ENCODE results near the gene TRIM24. TPM values are rescaled to one million over a fixed set of nuclear protein-coding genes. Genes with fewer than 3 reads are reported as not detected.
"Not testable (repeated sequence)": the region's sequence is repeated elsewhere in the genome, so short reads cannot be mapped to it uniquely, and the experiment has no call there.

TRIM24 gene
- total RNA-seq, 2 donors from 2014 or later = 16.2 to 18.1 TPM

DNA sequence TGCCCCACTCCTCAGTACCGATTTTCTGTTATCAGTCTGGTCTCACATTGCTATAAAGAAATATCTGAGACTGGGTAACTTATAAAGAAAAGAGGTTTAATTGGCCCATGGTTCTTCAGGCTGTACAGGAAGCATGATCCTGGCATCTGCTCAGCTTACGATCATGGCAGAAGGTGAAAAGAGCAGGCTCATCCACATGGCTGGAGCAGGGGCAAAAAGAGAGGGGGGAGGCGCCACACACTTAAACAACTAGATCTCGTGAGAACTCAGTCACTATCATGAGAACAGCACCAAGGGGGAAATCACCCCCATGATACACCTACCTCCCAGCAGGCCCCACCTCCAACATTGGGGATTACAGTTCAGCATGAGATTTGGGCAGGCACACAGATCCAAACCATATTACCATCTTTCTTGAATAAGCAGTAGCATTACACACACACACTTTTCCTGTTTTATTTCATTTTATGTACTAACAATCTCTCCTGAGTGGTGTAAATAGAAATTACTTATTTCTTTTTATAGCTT is 53.3 kb downstream of the TRIM24 start:
- no peak for DNase-seq
- Mint-ChIP-seq H3K36me3 (ENCODE audit: insufficient read depth in 2 of 2) (peaks cover 20 to 47% of the 10 kb centered on the region in 2 donors), H3K4me3 (no peak overlapping the region), H3K27me3 (ENCODE audit: low read depth) (no peaks in the 10 kb centered on the region), H3K27ac (no peak overlapping the region), H3K4me1 (ENCODE audit: low read depth) (no peaks in the 10 kb centered on the region), H3K9me3 (peaks cover 0 to 2% of the 10 kb centered on the region in 2 donors)
- ATAC-seq (replicated peaks in 1 of 2) = no peak

DNA sequence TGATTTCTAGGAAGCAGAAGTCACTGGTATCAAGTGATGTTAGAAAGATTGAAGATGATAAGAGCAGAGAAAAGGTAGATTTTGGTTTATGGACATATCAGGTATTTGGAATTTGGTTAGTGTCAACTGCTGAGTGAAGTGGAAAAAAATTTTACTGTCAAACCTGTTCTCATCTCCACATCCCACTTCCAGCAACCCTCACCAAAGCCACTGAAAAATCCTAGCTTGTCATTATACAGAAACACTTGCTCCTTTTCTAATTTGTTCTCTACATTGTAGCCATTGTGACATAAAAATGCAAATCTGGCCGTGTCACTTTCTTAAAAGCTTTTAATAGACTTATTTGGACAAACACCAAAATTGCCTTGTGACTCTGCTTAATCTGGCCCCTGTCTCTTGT is 54.0 kb downstream of the TRIM24 start:
- Mint-ChIP-seq H3K4me3 (no peak overlapping the region), H3K27ac (no peak overlapping the region), H3K4me1 (ENCODE audit: low read depth) (no peaks in the 10 kb centered on the region), H3K36me3 (ENCODE audit: insufficient read depth in 2 of 2) (peaks cover 21 to 52% of the 10 kb centered on the region in 2 donors), H3K27me3 (ENCODE audit: low read depth) (no peaks in the 10 kb centered on the region), H3K9me3 (peaks cover 0 to 2% of the 10 kb centered on the region in 2 donors)
- no peak for DNase-seq
- no peak for ATAC-seq (replicated peaks in 1 of 2)

DNA sequence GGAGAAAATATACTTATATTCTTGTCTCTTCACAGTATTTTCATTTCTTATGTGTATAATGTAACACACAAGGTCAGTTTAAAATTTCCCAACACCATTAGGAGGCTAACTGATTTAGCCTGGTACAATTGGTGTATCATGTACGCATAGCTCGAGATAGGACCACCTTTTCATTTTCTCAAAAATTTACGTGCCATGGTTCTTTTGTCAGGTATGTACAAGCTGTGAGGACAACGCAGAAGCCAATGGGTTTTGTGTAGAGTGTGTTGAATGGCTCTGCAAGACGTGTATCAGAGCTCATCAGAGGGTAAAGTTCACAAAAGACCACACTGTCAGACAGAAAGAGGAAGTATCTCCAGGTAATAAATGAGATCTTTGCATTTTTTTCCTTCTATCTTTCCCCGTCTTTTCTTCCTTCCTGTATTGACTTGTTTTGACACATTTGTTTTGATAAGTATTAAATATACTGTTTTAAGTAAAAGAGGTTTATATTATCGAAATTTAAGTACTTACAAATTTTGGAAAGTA is 55.0 kb downstream of the TRIM24 start:
- ATAC-seq (replicated peaks in 1 of 2) (no peak), DNase-seq (no peak)
- Mint-ChIP-seq H3K9me3 (peaks cover 0 to 2% of the 10 kb centered on the region in 2 donors), H3K27ac (peak overlapping the region; percentile 36), H3K4me3 (no peak overlapping the region), H3K4me1 (ENCODE audit: low read depth) (no peaks in the 10 kb centered on the region), H3K27me3 (ENCODE audit: low read depth) (no peaks in the 10 kb centered on the region), H3K36me3 (ENCODE audit: insufficient read depth in 2 of 2) (peaks cover 26 to 52% of the 10 kb centered on the region in 2 donors)

DNA sequence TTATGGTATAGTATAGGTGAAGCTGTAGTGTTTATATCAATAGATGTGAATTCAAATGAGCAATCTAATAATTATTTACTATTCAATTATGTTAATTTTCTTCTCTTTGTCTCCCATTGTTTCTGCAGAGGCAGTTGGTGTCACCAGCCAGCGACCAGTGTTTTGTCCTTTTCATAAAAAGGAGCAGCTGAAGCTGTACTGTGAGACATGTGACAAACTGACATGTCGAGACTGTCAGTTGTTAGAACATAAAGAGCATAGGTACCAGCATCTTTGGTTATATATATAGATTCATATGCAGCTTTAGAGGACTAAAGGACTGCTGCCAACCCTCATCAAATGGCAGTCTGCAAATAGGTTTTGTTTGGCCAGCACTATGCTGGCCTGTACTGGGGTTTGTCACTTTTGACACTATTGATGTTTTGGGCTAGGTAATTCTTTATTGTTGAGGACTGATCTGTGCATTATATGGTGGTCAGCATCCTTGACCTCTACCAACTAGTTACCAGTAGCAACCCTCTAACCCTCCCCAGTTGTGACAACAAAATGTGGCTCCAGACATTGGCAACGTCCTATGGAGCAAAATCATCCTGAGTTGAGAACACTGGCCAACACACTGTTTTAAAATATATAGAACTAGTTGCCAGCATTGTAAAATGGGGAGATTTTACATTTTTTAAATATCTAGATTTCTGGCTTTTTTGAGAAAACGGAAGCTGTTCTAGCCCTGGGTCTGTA is 59.2 kb downstream of the TRIM24 start:
- Mint-ChIP-seq H3K4me1 (ENCODE audit: low read depth) (no peaks in the 10 kb centered on the region), H3K27me3 (ENCODE audit: low read depth) (no peaks in the 10 kb centered on the region), H3K27ac (no peak overlapping the region), H3K9me3 (peaks cover 0 to 3% of the 10 kb centered on the region in 2 donors), H3K36me3 (ENCODE audit: insufficient read depth in 2 of 2) (peaks cover 18 to 46% of the 10 kb centered on the region in 2 donors), H3K4me3 (no peak overlapping the region)
- DNase-seq (no peak), ATAC-seq (replicated peaks in 1 of 2) (no peak)

DNA sequence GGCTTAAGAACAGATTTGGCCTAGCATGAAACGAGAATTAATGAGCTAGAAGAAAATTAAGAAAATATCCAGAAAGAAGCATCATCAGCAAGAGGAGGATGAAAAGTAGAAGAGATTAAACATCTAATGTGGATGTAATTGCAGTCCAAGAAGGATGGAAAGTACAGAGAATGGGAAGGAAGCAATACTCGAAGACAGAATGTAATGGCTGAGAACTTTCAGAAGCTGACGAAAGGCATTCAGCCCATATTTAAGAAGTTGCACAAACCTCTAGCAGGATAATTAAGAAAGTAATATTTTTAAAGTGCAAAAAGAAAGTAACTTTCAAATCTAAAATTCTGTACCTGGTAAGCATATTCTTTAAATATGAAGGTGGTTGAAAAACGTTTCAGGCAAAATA is 60.7 kb downstream of the TRIM24 start:
- Mint-ChIP-seq H3K9me3 (peaks cover 0 to 5% of the 10 kb centered on the region in 2 donors), H3K4me1 (ENCODE audit: low read depth) (no peaks in the 10 kb centered on the region), H3K27me3 (ENCODE audit: low read depth) (no peaks in the 10 kb centered on the region), H3K36me3 (ENCODE audit: insufficient read depth in 2 of 2) (peaks cover 17 to 40% of the 10 kb centered on the region in 2 donors), H3K27ac (peak overlapping the region; percentile 14), H3K4me3 (no peak overlapping the region)
- ATAC-seq (replicated peaks in 1 of 2) (no peak), DNase-seq (no peak)

DNA sequence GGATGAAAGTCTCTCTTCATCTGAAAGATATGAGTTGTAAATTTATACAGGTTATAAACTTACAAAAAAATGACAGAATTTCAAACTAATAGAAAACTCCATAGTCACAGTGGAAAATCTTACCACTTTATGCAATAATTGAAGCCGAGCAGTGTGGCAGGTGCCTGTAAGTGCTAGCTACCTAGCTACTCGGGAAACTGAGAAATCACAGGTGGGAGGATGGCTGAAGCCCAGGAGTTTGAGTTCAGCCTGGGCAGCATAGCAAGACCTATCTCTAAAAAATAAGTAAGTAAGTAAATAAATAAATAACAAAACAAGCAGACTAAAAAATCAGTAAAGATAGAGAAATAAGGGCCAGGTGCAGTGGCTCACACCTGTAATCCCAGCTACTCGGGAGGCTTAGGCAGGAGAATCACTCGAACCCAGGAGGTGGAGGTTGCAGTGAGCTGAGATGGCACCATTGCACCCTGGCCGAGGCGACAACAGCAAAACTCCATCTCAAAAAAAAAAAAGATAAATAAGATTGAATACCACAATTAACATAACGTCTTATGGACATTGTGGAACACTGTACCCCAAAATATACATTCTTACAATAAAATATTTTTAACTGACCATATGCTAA is 61.9 kb downstream of the TRIM24 start:
- Mint-ChIP-seq H3K27ac (no peak overlapping the region), H3K4me3 (no peak overlapping the region), H3K4me1 (ENCODE audit: low read depth) (no peaks in the 10 kb centered on the region), H3K36me3 (ENCODE audit: insufficient read depth in 2 of 2) (peaks cover 18 to 47% of the 10 kb centered on the region in 2 donors), H3K9me3 (peaks cover 0 to 7% of the 10 kb centered on the region in 2 donors), H3K27me3 (ENCODE audit: low read depth) (no peaks in the 10 kb centered on the region)
- ATAC-seq (replicated peaks in 1 of 2) (no peak), DNase-seq (no peak)

DNA sequence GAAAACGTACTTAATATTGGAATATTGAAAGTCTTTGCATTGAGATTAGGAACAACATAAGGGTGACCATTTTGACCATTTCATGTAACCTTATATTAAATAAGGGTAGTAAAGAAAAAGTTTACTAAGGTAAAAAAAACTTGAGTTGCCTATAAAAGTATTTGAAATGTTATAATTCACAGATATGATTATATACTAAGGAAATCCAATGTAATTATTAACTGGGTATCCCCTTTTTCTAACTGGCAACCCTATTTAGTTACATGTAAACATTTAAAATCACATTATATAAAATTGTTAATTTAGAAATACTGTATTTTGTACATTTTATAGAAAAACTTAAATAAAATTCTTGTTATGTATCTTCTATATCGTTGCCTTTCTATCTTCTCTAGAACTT is 64.2 kb downstream of the TRIM24 start:
- Mint-ChIP-seq H3K27me3 (ENCODE audit: low read depth) (no peaks in the 10 kb centered on the region), H3K9me3 (peaks cover 3 to 13% of the 10 kb centered on the region in 2 donors), H3K4me3 (no peak overlapping the region), H3K4me1 (ENCODE audit: low read depth) (no peaks in the 10 kb centered on the region), H3K36me3 (ENCODE audit: insufficient read depth in 2 of 2) (peaks cover 22 to 50% of the 10 kb centered on the region in 2 donors), H3K27ac (no peak overlapping the region)
- ATAC-seq (replicated peaks in 1 of 2) = no peak
- no peak for DNase-seq

DNA sequence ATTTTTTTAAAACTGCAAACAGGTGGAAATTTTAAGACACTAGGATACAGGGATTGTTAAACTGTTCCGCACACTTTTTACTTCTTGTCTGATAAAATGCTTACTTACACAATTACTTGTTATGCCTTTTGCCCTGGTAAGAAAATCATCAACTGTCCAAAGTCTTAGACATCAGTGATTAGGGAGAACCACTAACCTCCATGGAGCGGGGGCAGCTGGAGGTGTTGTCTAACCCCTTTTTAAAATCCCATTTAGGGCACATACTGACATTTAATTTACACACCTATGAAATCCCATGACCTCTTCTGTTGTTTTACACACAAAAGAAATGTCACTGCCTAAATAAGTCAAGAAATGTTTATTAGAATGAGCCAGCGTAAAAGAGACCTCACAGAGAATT is 65.7 kb downstream of the TRIM24 start:
- Mint-ChIP-seq H3K4me1 (ENCODE audit: low read depth) (no peaks in the 10 kb centered on the region), H3K9me3 (peaks cover 3 to 10% of the 10 kb centered on the region in 2 donors), H3K36me3 (ENCODE audit: insufficient read depth in 2 of 2) (peaks cover 13 to 44% of the 10 kb centered on the region in 2 donors), H3K4me3 (no peak overlapping the region), H3K27me3 (ENCODE audit: low read depth) (no peaks in the 10 kb centered on the region), H3K27ac (no peak overlapping the region)
- no peak for ATAC-seq (replicated peaks in 1 of 2)
- DNase-seq = no peak

DNA sequence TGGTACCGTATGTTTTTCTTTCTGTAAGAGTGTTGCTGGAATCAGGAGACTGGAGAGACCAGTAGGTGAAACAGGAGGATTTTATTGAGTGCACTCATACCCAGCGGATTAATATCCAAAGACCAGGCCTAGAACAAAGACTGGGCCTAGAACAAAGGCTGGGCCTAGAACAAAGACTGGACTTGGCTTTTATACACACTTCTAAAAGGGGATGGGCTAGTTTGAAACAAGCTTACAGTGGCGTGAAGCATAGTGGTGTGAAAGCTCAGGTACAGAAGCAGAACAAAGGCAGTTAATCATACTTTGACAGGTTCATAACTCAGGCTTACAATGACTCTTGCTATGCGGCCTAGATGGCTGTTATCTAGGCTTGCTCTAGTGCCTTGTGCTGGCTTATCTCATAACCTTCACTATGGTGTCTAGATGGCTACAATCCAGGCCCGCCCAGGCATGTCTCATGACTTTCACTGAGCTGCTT is 67.7 kb downstream of the TRIM24 start:
- Mint-ChIP-seq H3K36me3 (ENCODE audit: insufficient read depth in 2 of 2) (peaks cover 17 to 39% of the 10 kb centered on the region in 2 donors), H3K9me3 (peaks cover 3 to 10% of the 10 kb centered on the region in 2 donors), H3K27ac (no peak overlapping the region)

DNA sequence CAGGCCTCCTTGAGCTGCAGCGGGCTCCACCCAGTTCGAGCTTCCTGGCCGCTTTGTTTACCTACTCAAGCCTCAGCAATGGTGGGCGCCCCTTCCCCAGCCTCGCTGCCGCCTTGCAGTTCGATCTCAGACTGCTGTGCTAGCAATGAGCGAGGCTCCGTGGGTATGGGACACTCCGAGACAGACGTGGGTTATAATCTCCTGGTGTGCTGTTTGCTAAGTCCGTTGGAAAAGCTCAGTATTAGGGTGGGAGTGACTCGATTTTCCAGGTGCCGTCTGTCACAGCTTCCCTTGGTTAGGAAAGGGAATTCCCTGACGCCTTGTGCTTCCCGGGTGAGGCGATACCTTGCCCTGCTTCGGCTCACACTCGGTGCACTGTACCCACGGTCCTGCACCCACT is 76.8 kb downstream of the TRIM24 start:
- H3K36me3 Mint-ChIP-seq (ENCODE audit: insufficient read depth in 2 of 2) = peaks cover 12 to 33% of the 10 kb centered on the region in 2 donors
- not testable (repeated sequence) for H3K9me3 Mint-ChIP-seq; DNase-seq; H3K27me3 Mint-ChIP-seq (ENCODE audit: low read depth); H3K27ac Mint-ChIP-seq; H3K4me1 Mint-ChIP-seq (ENCODE audit: low read depth); ATAC-seq (replicated peaks in 1 of 2); H3K4me3 Mint-ChIP-seq

More for the DNA sequence above, 67.7 kb downstream of the TRIM24 start:
- Mint-ChIP-seq H3K4me1 (ENCODE audit: low read depth) (no peaks in the 10 kb centered on the region), H3K4me3 (no peak overlapping the region), H3K27me3 (ENCODE audit: low read depth) (no peaks in the 10 kb centered on the region)
- peak in 1 of 2 donors; percentile 7 for DNase-seq
- ATAC-seq (replicated peaks in 1 of 2) = no peak

DNA sequence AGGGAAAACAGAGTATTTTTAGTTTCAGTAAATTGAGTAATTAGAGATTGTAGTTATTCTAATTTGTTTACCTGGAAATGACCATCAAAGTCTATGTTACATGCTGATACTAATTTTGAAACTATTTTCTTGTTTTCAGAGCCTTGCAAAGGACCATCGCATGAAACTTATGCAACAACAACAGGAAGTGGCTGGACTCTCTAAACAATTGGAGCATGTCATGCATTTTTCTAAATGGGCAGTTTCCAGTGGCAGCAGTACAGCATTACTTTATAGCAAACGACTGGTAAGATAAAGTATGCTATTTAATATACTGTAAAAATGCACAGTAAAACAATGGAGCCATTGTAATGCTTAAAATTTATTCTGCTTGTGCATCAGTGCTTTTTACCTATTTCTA is 78.5 kb downstream of the TRIM24 start:
- Mint-ChIP-seq H3K27ac (no peak overlapping the region), H3K27me3 (ENCODE audit: low read depth) (no peaks in the 10 kb centered on the region)

DNA sequence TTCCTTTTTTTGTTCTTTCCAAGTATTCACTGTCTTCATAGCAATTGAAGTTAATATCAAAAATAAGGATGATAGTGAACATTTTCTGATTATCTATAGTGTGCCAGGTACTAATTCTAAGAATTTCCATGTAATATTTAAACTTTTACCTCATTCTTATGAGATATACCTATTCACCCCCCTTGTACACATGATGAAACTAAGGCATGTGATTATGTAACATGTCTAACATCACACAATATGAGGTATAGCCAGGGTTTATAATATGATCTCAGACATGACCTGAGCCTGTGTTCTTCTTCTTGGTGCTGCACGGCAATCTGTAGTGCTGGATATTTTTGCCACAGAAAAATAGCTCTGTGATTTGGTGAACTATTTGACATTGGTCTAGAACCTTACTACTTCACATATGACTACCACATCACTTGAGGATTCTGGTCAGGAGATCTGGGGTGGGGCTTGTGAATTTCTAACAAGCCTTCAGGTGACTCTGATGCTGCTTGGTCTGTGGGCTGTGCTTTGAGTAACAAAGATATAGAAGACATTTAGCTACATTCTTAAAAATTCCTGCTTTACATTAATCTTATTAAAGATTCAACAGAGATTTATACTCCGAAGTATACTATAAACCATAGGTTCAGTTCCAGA is 79.1 kb downstream of the TRIM24 start:
- no peaks in the 10 kb centered on the region for H3K27me3 Mint-ChIP-seq (ENCODE audit: low read depth)
- H3K9me3 Mint-ChIP-seq = peaks cover 0 to 2% of the 10 kb centered on the region in 2 donors
- DNase-seq (no peak), ATAC-seq (replicated peaks in 1 of 2) (no peak)
- peaks cover 11 to 38% of the 10 kb centered on the region in 2 donors for H3K36me3 Mint-ChIP-seq (ENCODE audit: insufficient read depth in 2 of 2)
- H3K27ac Mint-ChIP-seq = no peak overlapping the region
- no peak overlapping the region for H3K4me3 Mint-ChIP-seq
- H3K4me1 Mint-ChIP-seq (ENCODE audit: low read depth) = peaks cover 9% of the 10 kb centered on the region

More for the DNA sequence above, 78.5 kb downstream of the TRIM24 start:
- Mint-ChIP-seq H3K4me3 (no peak overlapping the region), H3K36me3 (ENCODE audit: insufficient read depth in 2 of 2) (peaks cover 12 to 36% of the 10 kb centered on the region in 2 donors), H3K4me1 (ENCODE audit: low read depth) (peaks cover 9% of the 10 kb centered on the region), H3K9me3 (peaks cover 0 to 2% of the 10 kb centered on the region in 2 donors)
- ATAC-seq (replicated peaks in 1 of 2) (no peak), DNase-seq (no peak)

DNA sequence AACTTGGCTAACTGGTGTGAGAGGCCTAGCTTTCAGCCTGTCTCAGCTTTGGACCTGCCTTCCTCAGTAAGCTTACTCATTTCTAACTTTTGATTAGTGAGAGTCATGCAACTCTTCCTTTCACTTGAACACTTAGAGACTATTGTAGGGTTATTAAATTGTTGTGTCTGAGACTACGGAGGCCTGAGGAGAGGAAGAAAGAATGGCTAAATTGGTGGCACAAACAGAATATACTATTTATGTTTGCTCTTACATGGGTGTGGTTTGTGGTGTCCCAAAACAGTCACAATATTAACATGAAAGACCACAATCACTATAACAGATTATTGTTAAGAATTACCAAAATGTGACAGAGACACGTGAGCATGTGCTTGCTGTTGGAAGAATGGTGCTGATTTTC is 82.1 kb downstream of the TRIM24 start:
- ATAC-seq (replicated peaks in 1 of 2) = peak; percentile 68 to 77
- peaks cover 0 to 5% of the 10 kb centered on the region in 2 donors for H3K9me3 Mint-ChIP-seq
- H3K36me3 Mint-ChIP-seq (ENCODE audit: insufficient read depth in 2 of 2) = peaks cover 16 to 53% of the 10 kb centered on the region in 2 donors
- no peak for DNase-seq
- H3K4me3 Mint-ChIP-seq = no peak overlapping the region
- H3K27me3 Mint-ChIP-seq (ENCODE audit: low read depth) = no peaks in the 10 kb centered on the region
- peaks cover 9% of the 10 kb centered on the region for H3K4me1 Mint-ChIP-seq (ENCODE audit: low read depth)
- H3K27ac Mint-ChIP-seq = no peak overlapping the region
